HG02852 (cell line): ENCODE data around the gene EEF1AKMT4.

Experiments
- ATAC-seq: cut with Tn5 transposase; IDR thresholded peaks from one replicate; pipeline ENCODE4 v1.9.1; 2021; ENCODE audit warnings: mild to moderate bottlenecking, moderate library complexity; ENCODE audit not compliant: unreplicated experiment

Gene EEF1AKMT4

GRCh38 chr3:184235381-184236032, 14.0 kb upstream of the EEF1AKMT4 start:
- ATAC-seq = no peak

GRCh38 chr3:184236033-184236410, 13.4 kb upstream of the EEF1AKMT4 start:
- ATAC-seq = no peak

GRCh38 chr3:184236636-184237035, 12.8 kb upstream of the EEF1AKMT4 start:
- no peak for ATAC-seq

- ATAC-seq = no peak
These were observed 12.3 kb upstream of the EEF1AKMT4 start for GRCh38 chr3:184237211-184237610.

- no peak for ATAC-seq
These were observed 11.7 kb upstream of the EEF1AKMT4 start for GRCh38 chr3:184237807-184238206.

- no peak for ATAC-seq
These were observed 11.1 kb upstream of the EEF1AKMT4 start for GRCh38 chr3:184238246-184238818.

- no peak for ATAC-seq
These were observed 10.3 kb upstream of the EEF1AKMT4 start for GRCh38 chr3:184239221-184239620.

GRCh38 chr3:184239708-184240107, 9.8 kb upstream of the EEF1AKMT4 start:
- no peak for ATAC-seq

- no peak for ATAC-seq
These were observed 8.9 kb upstream of the EEF1AKMT4 start for GRCh38 chr3:184240384-184241140.

- no peak for ATAC-seq
These were observed 8.4 kb upstream of the EEF1AKMT4 start for GRCh38 chr3:184241141-184241446.

- no peak for ATAC-seq
These were observed 7.8 kb upstream of the EEF1AKMT4 start for GRCh38 chr3:184241447-184242296.

- no peak for ATAC-seq
These were observed 7.2 kb upstream of the EEF1AKMT4 start for GRCh38 chr3:184242297-184242685.

- ATAC-seq = peak; percentile 45
These were observed 739 bp upstream of the EEF1AKMT4 start, which contains the start of gene ALG3 for GRCh38 chr3:184248454-184249411. ALG3 (minus strand) TSS chr3:184248962; CDS start chr3:184248940, 22 bp downstream.

GRCh38 chr3:184250167-184250828, 826 bp downstream of the EEF1AKMT4 start:
- peak; percentile 72 for ATAC-seq

- no peak for ATAC-seq
These were observed 6.0 kb downstream of the EEF1AKMT4 start for GRCh38 chr3:184255291-184256039.

- no peak for ATAC-seq
These were observed 7.8 kb downstream of the EEF1AKMT4 start for GRCh38 chr3:184257083-184257915.

GRCh38 chr3:184258926-184259325, 9.5 kb downstream of the EEF1AKMT4 start:
- no peak for ATAC-seq

- no peak for ATAC-seq
These were observed 10.0 kb downstream of the EEF1AKMT4 start for GRCh38 chr3:184259396-184259877.
